Glutamatergic neuron (in vitro differentiated cells): ENCODE measurements around the gene LRRC56. TPM values are rescaled to one million over a fixed set of nuclear protein-coding genes. Genes with fewer than 3 reads are reported as not detected.

Source experiments
- DNase-seq: peaks from one replicate; pipeline ENCODE4 v3.0.0; 2022
- H3K27ac Mint-ChIP-seq: one replicate; pipeline ENCODE4 v1.8.0; 2020; ENCODE audit warnings: mild to moderate bottlenecking, mixed read lengths, inconsistent platforms; ENCODE audit not compliant: unreplicated experiment
- H3K27me3 Mint-ChIP-seq: one replicate; pipeline ENCODE4 v1.8.0; 2020; ENCODE audit warnings: mild to moderate bottlenecking, moderate library complexity, mixed read lengths, inconsistent platforms; ENCODE audit not compliant: unreplicated experiment
- H3K36me3 Mint-ChIP-seq: one replicate; pipeline ENCODE4 v1.8.0; 2020; ENCODE audit warnings: mild to moderate bottlenecking, mixed read lengths, inconsistent platforms; ENCODE audit not compliant: unreplicated experiment
- H3K4me1 Mint-ChIP-seq: one replicate; pipeline ENCODE4 v1.8.0; 2020; ENCODE audit warnings: mild to moderate bottlenecking, low read depth, mixed read lengths, inconsistent platforms; ENCODE audit not compliant: unreplicated experiment
- H3K4me3 Mint-ChIP-seq: one replicate; pipeline ENCODE4 v1.8.0; 2020; ENCODE audit warnings: mild to moderate bottlenecking, mixed read lengths, inconsistent platforms; ENCODE audit not compliant: unreplicated experiment
- H3K9me3 Mint-ChIP-seq: one replicate; pipeline ENCODE4 v1.8.0; 2020; ENCODE audit warnings: mild to moderate bottlenecking, moderate library complexity, mixed read lengths, inconsistent platforms; ENCODE audit not compliant: unreplicated experiment
- CTCF ChIP-seq: fragments of 200-600 bp; sonication (generic); IDR thresholded peaks from one replicate; pipeline ENCODE4 v1.5.0; 2021; ENCODE audit not compliant: partially characterized antibody, unreplicated experiment
- total RNA-seq: library from RNA; stranded (reverse); fragmentation: NEBNext Ultra II Directional; extraction: Animal tissue kit (Norgen Biotek cat#: 25700); gene quantifications from one replicate; pipeline ENCODE4 v1.2.1, GENCODE V29; 2021; ENCODE audit not compliant: unreplicated experiment

Gene LRRC56
- total RNA-seq, 1 donor from 2014 or later = 2.6 TPM

- Mint-ChIP-seq H3K27ac (peak overlapping the region; percentile 66), H3K4me3 (peak overlapping the region; percentile 97), H3K4me1 (peaks cover 2% of the 10 kb centered on the region), H3K9me3 (peaks cover 13% of the 10 kb centered on the region), H3K27me3 (peaks cover 18% of the 10 kb centered on the region), H3K36me3 (peaks cover 3% of the 10 kb centered on the region)
- TF ChIP-seq CTCF = no peak
- DNase-seq = no peak
Observed at GRCh38 chr11:504994-505344, 32.4 kb upstream of the LRRC56 start.

GRCh38 chr11:506238-506994 lies 30.9 kb upstream of the LRRC56 start:
- H3K27me3 Mint-ChIP-seq = peaks cover 14% of the 10 kb centered on the region
- H3K4me3 Mint-ChIP-seq = peak overlapping the region; percentile 97
- H3K4me1 Mint-ChIP-seq = peaks cover 2% of the 10 kb centered on the region

GRCh38 chr11:506995-507726 lies 30.2 kb upstream of the LRRC56 start, which contains the start of gene RNH1:
Gene RNH1 (minus strand): TSS chr11:507242. CDS start chr11:502162, 5,080 bp downstream.
- peaks cover 10% of the 10 kb centered on the region for H3K9me3 Mint-ChIP-seq
- peak within 1 kb of the TSS; percentile 97 for H3K4me3 Mint-ChIP-seq
- H3K27ac Mint-ChIP-seq = peak within 1 kb of the TSS; percentile 84
- peaks cover 4% of the 10 kb centered on the region for H3K36me3 Mint-ChIP-seq
- DNase-seq = peak; percentile 99
- H3K27me3 Mint-ChIP-seq = peaks cover 11% of the 10 kb centered on the region
- H3K4me1 Mint-ChIP-seq = peaks cover 4% of the 10 kb centered on the region
- TF ChIP-seq CTCF = no peak

More at GRCh38 chr11:506238-506994, 30.9 kb upstream of the LRRC56 start:
- H3K36me3 Mint-ChIP-seq = peaks cover 4% of the 10 kb centered on the region
- peaks cover 13% of the 10 kb centered on the region for H3K9me3 Mint-ChIP-seq
- TF ChIP-seq CTCF = no peak
- peak; percentile 99 for DNase-seq
- peak overlapping the region; percentile 84 for H3K27ac Mint-ChIP-seq

GRCh38 chr11:507727-508515 lies 29.4 kb upstream of the LRRC56 start:
- peaks cover 11% of the 10 kb centered on the region for H3K27me3 Mint-ChIP-seq
- TF ChIP-seq CTCF = no peak
- peak overlapping the region; percentile 88 for H3K4me3 Mint-ChIP-seq
- H3K27ac Mint-ChIP-seq = peak overlapping the region; percentile 38
- peaks cover 4% of the 10 kb centered on the region for H3K4me1 Mint-ChIP-seq
- DNase-seq = peak; percentile 58
- H3K36me3 Mint-ChIP-seq = peaks cover 9% of the 10 kb centered on the region
- peaks cover 10% of the 10 kb centered on the region for H3K9me3 Mint-ChIP-seq
